Calu3 (cell line): ENCODE data around the gene TIFAB. TPM values are rescaled to one million over a fixed set of nuclear protein-coding genes. Genes with fewer than 3 reads are reported as not detected.

Experiments used
- BruUV-seq: library from RNA; stranded (reverse); fragments of 400-500 nt; replicated peaks from 2 replicates; lab custom pipeline; 2021; lab: Mats Ljungman, UMichigan
- CTCF ChIA-PET: fragments of 300-600 bp; sonication (Branson Sonifier 250); formaldehyde crosslinking; loops from one replicate; lab custom pipeline; 2022; ENCODE audit warnings: antibody characterized with exemption; lab: Charles Lee
- DNase-seq: peaks from one replicate; pipeline ENCODE4 v3.0.0; 2022
- H3K27ac Mint-ChIP-seq: one replicate; pipeline ENCODE4 v1.8.0; 2022; ENCODE audit warnings: mixed read lengths; ENCODE audit not compliant: unreplicated experiment
- H3K27me3 Mint-ChIP-seq: one replicate; pipeline ENCODE4 v1.8.0; 2022; ENCODE audit warnings: mixed read lengths; ENCODE audit not compliant: unreplicated experiment
- H3K36me3 Mint-ChIP-seq: one replicate; pipeline ENCODE4 v1.8.0; 2022; ENCODE audit warnings: mild to moderate bottlenecking, moderate library complexity, mixed read lengths; ENCODE audit not compliant: insufficient read depth, unreplicated experiment
- H3K4me1 Mint-ChIP-seq: one replicate; pipeline ENCODE4 v1.8.0; 2022; ENCODE audit warnings: mild to moderate bottlenecking, low read depth, mixed read lengths; ENCODE audit not compliant: unreplicated experiment
- H3K4me3 Mint-ChIP-seq: one replicate; pipeline ENCODE4 v1.8.0; 2022; ENCODE audit warnings: mild to moderate bottlenecking, low read depth, moderate library complexity, mixed read lengths; ENCODE audit not compliant: unreplicated experiment
- H3K9me3 Mint-ChIP-seq: one replicate; pipeline ENCODE4 v1.8.0; 2022; ENCODE audit warnings: low read depth, mixed read lengths; ENCODE audit not compliant: unreplicated experiment
- CTCF ChIP-seq: fragments of 200-600 bp; IDR thresholded peaks from one replicate; pipeline ENCODE4 v1.8.0; 2022; ENCODE audit warnings: antibody characterized with exemption; ENCODE audit not compliant: unreplicated experiment
- intact Hi-C: fragments of 100-400 bp; cut with micrococcal nuclease; formaldehyde crosslinking; loops from one replicate; pipeline ENCODE4 v1.10.0; 2022; ENCODE audit not compliant: unreplicated experiment
- total RNA-seq: library from RNA; stranded (reverse); gene quantifications from 2 replicates; pipeline ENCODE4 v1.2.3, GENCODE V29; 2022

Gene TIFAB
- total RNA-seq, 1 experiment from 2014 or later = not detected

GRCh38 chr5:135494196-135494595, 42.0 kb upstream of the TIFAB start:
- Mint-ChIP-seq H3K9me3 (no peaks in the 10 kb centered on the region), H3K27ac (no peak overlapping the region), H3K4me1 (peaks cover 18% of the 10 kb centered on the region), H3K4me3 (no peak overlapping the region), H3K36me3 (no peaks in the 10 kb centered on the region), H3K27me3 (peaks cover 73% of the 10 kb centered on the region)
- no peak for TF ChIP-seq CTCF
- no TSS peak for BruUV-seq
- intact Hi-C loops = no loop called here
- DNase-seq = no peak
- CTCF ChIA-PET = no interaction called here

- Mint-ChIP-seq H3K9me3 (no peaks in the 10 kb centered on the region), H3K36me3 (no peaks in the 10 kb centered on the region), H3K4me1 (peaks cover 18% of the 10 kb centered on the region), H3K4me3 (no peak overlapping the region), H3K27ac (no peak overlapping the region), H3K27me3 (peaks cover 73% of the 10 kb centered on the region)
- intact Hi-C loops = no loop called here
- BruUV-seq = no TSS peak
- no peak for DNase-seq
- CTCF ChIA-PET = no interaction called here
- TF ChIP-seq CTCF = no peak
Observed at GRCh38 chr5:135493406-135494180, 41.4 kb upstream of the TIFAB start.

GRCh38 chr5:135492319-135492626, 40.1 kb upstream of the TIFAB start:
- no peak for TF ChIP-seq CTCF
- peaks cover 75% of the 10 kb centered on the region for H3K27me3 Mint-ChIP-seq
- no peaks in the 10 kb centered on the region for H3K36me3 Mint-ChIP-seq
- H3K27ac Mint-ChIP-seq = no peak overlapping the region
- H3K4me3 Mint-ChIP-seq = no peak overlapping the region
- CTCF ChIA-PET = no interaction called here
- no TSS peak for BruUV-seq
- H3K9me3 Mint-ChIP-seq = no peaks in the 10 kb centered on the region
- intact Hi-C loops = no loop called here
- DNase-seq = no peak
- H3K4me1 Mint-ChIP-seq = peaks cover 18% of the 10 kb centered on the region

GRCh38 chr5:135491552-135492318, 39.6 kb upstream of the TIFAB start:
- intact Hi-C loops = no loop called here
- no TSS peak for BruUV-seq
- H3K27ac Mint-ChIP-seq = no peak overlapping the region
- no peak for TF ChIP-seq CTCF
- H3K36me3 Mint-ChIP-seq = no peaks in the 10 kb centered on the region
- CTCF ChIA-PET = interaction anchor here (0.6 to 0.7 kb wide), 3 partner anchors 46 to 607 kb away, joined by 3 to 4 read pairs (median 3); no protein-coding TSS in a partner anchor
- H3K27me3 Mint-ChIP-seq = peaks cover 75% of the 10 kb centered on the region
- peaks cover 18% of the 10 kb centered on the region for H3K4me1 Mint-ChIP-seq
- DNase-seq = no peak
- H3K4me3 Mint-ChIP-seq = peak overlapping the region; percentile 39
- no peaks in the 10 kb centered on the region for H3K9me3 Mint-ChIP-seq
